Peyer's patch (tissue), 4 donors: Measurements from ENCODE around the gene AGBL3. TPM values are rescaled to one million over a fixed set of nuclear protein-coding genes. Genes with fewer than 3 reads are reported as not detected.

Source experiments
- DNase-seq, 3 donors: peaks; one replicate each; pipeline ENCODE4 v3.0.0-alpha.2; 2017 to 2019
- H3K27ac ChIP-seq, 4 donors: fragments of 200-600 bp; sonication (generic); one replicate each; pipeline ENCODE4 v1.5.1; 2016 to 2019
- H3K27me3 ChIP-seq, 2 donors: fragments of 200-600 bp; sonication (generic); one replicate each; pipeline ENCODE4 v1.5.1; 2019
- H3K36me3 ChIP-seq, 3 donors: fragments of 200-600 bp; sonication (generic); one replicate each; pipeline ENCODE4 v1.5.1; 2016 to 2019
- H3K4me1 ChIP-seq, 4 donors: fragments of 200-600 bp; sonication (generic); one replicate each; pipeline ENCODE4 v1.5.1; 2016 to 2019
- H3K4me3 ChIP-seq, 4 donors: fragments of 200-600 bp; sonication (generic); 1 replicate in 3 of 4; 2 replicates in 1 of 4; pipeline ENCODE4 v1.5.1; 2016 to 2019; ENCODE audit warnings: mild to moderate bottlenecking in 1 of 4
- H3K9me3 ChIP-seq, 4 donors: fragments of 200-600 bp; sonication (generic); one replicate each; pipeline ENCODE4 v1.5.1; 2016 to 2019; ENCODE audit warnings: mild to moderate bottlenecking in 1 of 4
- POLR2A ChIP-seq, 2 donors: fragments of 450-650 bp; IDR thresholded peaks; one replicate each; pipeline ENCODE4 v1.5.1; 2017; ENCODE audit warnings: antibody characterized with exemption in 2 of 2, mild to moderate bottlenecking in 2 of 2, moderate library complexity in 2 of 2
- total RNA-seq, 4 donors: library from RNA; depleted of rRNA; stranded (reverse); fragments of >200 nt; gene quantifications; one replicate each; pipeline ENCODE4 v1.1.0, GENCODE V29; 2016
- TF ChIP-seq, protein P1 (sequence below), 6 experiments: fragments of 450-650 bp in 4 of 6; fragments of 200-600 bp in 2 of 6; sonication (generic) in 1 of 6; IDR thresholded peaks; one replicate each; pipeline ENCODE4 v1.5.1; 2017 to 2019; ENCODE audit warnings: antibody characterized with exemption in 6 of 6, mild to moderate bottlenecking in 3 of 6, moderate library complexity in 1 of 6

AGBL3 gene
- total RNA-seq, 4 donors from 2014 or later, result 0.38 to 8.4 (median 4.3) TPM

DNA sequence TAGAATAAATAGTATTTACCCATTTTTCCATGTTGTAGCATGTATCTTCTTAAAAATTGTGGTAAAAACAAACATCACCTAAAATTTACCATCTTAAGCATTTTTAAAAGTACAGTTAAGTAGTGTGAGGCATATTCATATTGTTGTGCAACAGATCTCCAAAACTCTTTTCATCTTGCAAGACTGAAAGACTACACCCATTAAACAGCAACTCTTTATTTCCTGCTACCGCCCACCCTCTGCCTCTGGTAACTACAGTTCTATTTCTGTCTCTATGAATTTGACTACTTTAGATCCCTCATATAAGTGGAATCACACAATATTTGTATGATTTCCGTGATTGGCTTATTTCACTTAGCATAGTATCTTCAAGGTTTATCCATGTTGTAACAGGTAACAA, 40.0 kb upstream of the AGBL3 start:
- Histone ChIP-seq H3K36me3 (peaks cover 0 to 18% (median 0%) of the 10 kb centered on the region in 3 donors), H3K27me3 (no peaks in the 10 kb centered on the region), H3K4me3 (no peak overlapping the region), H3K27ac (no peak overlapping the region), H3K9me3 (no peaks in the 10 kb centered on the region), H3K4me1 (no peaks in the 10 kb centered on the region)
- no peak for DNase-seq
- TF ChIP-seq POLR2A (IDR thresholded peaks at IDR 0.05), result no peak
- TF ChIP-seq, protein P1, sequence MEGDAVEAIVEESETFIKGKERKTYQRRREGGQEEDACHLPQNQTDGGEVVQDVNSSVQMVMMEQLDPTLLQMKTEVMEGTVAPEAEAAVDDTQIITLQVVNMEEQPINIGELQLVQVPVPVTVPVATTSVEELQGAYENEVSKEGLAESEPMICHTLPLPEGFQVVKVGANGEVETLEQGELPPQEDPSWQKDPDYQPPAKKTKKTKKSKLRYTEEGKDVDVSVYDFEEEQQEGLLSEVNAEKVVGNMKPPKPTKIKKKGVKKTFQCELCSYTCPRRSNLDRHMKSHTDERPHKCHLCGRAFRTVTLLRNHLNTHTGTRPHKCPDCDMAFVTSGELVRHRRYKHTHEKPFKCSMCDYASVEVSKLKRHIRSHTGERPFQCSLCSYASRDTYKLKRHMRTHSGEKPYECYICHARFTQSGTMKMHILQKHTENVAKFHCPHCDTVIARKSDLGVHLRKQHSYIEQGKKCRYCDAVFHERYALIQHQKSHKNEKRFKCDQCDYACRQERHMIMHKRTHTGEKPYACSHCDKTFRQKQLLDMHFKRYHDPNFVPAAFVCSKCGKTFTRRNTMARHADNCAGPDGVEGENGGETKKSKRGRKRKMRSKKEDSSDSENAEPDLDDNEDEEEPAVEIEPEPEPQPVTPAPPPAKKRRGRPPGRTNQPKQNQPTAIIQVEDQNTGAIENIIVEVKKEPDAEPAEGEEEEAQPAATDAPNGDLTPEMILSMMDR (IDR thresholded peaks at IDR 0.05), result no peak

DNA sequence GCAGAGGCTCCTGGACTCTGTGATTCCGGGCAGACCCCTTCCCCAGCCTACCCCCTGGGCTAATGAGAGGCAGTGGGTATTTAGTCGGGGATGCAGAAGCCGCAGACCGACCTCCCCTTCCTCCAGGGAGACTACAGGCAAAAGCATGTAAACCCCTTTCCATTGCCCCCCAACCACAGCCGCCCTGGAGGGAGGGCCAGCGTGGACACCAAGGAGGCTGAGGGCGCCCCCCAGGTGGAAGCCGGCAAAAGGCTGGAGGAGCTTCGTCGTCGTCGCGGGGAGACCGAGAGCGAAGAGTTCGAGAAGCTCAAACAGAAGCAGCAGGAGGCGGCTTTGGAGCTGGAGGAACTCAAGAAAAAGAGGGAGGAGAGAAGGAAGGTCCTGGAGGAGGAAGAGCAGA, 39.0 kb upstream of the AGBL3 start:
- Histone ChIP-seq H3K27me3 (no peaks in the 10 kb centered on the region), H3K36me3 (peaks cover 0 to 29% (median 0%) of the 10 kb centered on the region in 3 donors), H3K4me1 (no peaks in the 10 kb centered on the region), H3K9me3 (no peaks in the 10 kb centered on the region), H3K27ac (no peak overlapping the region), H3K4me3 (no peak overlapping the region)
- TF ChIP-seq, protein P1 (IDR thresholded peaks at IDR 0.05), result no peak
- TF ChIP-seq POLR2A (IDR thresholded peaks at IDR 0.05), result no peak
- no peak for DNase-seq

DNA sequence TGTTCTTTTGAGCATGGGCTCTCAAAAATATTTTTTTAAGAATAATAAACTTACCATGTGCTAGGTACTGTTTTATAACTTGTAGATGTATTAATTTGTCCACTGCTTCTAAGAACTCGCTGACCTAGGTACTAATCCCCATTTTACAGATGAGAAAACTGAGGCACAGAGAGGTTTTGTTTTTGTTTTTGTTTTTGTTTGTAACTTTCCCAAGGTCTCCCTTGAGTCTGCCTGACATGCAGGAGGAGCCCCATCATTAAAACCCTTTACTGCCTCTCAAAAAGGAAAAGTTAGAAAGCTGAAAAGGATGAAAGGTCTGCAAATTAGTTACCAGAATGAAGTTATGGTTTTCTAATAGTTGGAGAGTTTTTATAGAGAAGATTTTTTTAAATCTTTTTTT, 38.5 kb upstream of the AGBL3 start:
- DNase-seq, result no peak
- TF ChIP-seq, protein P1 (IDR thresholded peaks at IDR 0.05), result no peak
- no peak for TF ChIP-seq POLR2A (IDR thresholded peaks at IDR 0.05)
- H3K36me3 ChIP-seq, result peaks cover 0 to 30% (median 0%) of the 10 kb centered on the region in 3 donors
- H3K4me1 ChIP-seq, result no peaks in the 10 kb centered on the region
- no peak overlapping the region for H3K4me3 ChIP-seq
- no peak overlapping the region for H3K27ac ChIP-seq
- no peaks in the 10 kb centered on the region for H3K27me3 ChIP-seq
- H3K9me3 ChIP-seq, result no peaks in the 10 kb centered on the region

DNA sequence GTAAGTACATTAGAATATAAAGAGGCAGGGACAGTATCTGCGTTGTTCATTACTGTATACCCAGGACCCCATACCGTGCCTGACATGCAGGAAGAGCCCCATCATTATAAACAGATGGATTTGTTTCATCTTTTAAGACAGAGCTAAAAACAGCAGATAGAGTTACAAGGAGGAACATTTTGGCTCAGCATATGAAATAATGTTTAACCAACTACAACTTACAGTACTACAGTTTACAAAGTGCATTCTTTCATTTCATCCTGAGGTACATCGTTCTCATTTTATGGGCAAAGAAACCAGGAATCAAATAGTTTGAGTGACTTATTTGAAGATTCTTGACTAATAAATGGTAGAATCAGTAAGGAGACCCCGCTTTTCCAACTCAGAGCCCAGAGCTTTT, 38.1 kb upstream of the AGBL3 start:
- TF ChIP-seq POLR2A (IDR thresholded peaks at IDR 0.05), result no peak
- TF ChIP-seq, protein P1 (IDR thresholded peaks at IDR 0.05), result no peak
- H3K36me3 ChIP-seq, result peaks cover 0 to 33% (median 0%) of the 10 kb centered on the region in 3 donors
- H3K4me1 ChIP-seq, result no peaks in the 10 kb centered on the region
- no peak overlapping the region for H3K4me3 ChIP-seq
- H3K27me3 ChIP-seq, result no peaks in the 10 kb centered on the region
- H3K27ac ChIP-seq, result no peak overlapping the region
- DNase-seq, result no peak
- H3K9me3 ChIP-seq, result no peaks in the 10 kb centered on the region

DNA sequence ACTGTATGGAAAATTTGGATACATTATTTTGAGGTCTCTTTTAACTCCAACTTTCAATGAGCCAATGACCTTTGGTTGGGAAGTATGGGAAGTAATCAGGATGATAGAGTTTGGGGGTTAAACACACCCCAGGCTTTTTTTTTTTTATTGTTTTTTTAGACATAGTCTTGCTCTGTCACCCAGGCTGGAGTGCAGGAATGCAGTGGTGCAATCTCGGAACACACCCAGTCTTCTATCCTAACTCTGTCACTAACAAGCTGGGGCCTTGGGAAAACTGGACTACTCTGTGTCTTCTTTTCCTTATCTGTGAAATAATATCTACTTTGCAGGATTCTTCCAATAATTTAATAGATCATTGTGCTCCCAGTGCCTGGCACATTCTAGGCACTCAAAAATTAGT, 37.6 kb upstream of the AGBL3 start:
- TF ChIP-seq, protein P1 (IDR thresholded peaks at IDR 0.05), result no peak
- TF ChIP-seq POLR2A (IDR thresholded peaks at IDR 0.05), result no peak
- no peak for DNase-seq
- Histone ChIP-seq H3K4me3 (no peak overlapping the region), H3K27me3 (no peaks in the 10 kb centered on the region), H3K27ac (no peak overlapping the region), H3K4me1 (no peaks in the 10 kb centered on the region), H3K36me3 (peaks cover 0 to 33% (median 0%) of the 10 kb centered on the region in 3 donors), H3K9me3 (no peaks in the 10 kb centered on the region)

DNA sequence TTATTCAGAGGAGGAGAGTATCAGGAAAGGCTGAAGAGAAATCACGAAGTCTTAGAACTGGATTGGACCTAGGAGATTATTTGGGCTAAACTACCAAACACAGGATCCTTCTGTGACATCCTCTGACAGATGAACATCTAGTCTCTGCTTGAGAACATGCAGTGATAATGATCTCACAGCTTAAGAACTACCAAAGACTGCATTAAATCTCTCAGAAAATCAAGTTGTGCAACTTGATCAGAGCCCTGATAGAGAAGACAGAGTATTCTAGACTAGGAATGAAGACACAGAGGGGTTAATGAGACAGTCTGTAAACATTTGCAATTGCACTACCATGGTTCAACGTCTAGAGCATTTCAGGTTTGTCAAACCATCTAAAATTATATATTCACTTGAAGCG, 37.1 kb upstream of the AGBL3 start:
- no peaks in the 10 kb centered on the region for H3K4me1 ChIP-seq
- TF ChIP-seq, protein P1 (IDR thresholded peaks at IDR 0.05), result no peak
- no peak for TF ChIP-seq POLR2A (IDR thresholded peaks at IDR 0.05)
- peaks cover 0 to 33% (median 0%) of the 10 kb centered on the region in 3 donors for H3K36me3 ChIP-seq
- no peak overlapping the region for H3K27ac ChIP-seq
- no peak for DNase-seq
- no peak overlapping the region for H3K4me3 ChIP-seq
- H3K9me3 ChIP-seq, result no peaks in the 10 kb centered on the region
- H3K27me3 ChIP-seq, result no peaks in the 10 kb centered on the region
